GM10248 (cell line): Measurements from ENCODE around the gene MOB3B.

ENCODE experiments used
- CTCF ChIA-PET: fragments of 300-600 bp; sonication (Branson Sonifier 250); formaldehyde crosslinking; extraction: SDS; loops from one replicate; lab custom pipeline; 2021; ENCODE audit warnings: antibody characterized with exemption; lab: Yijun Ruan, JAX
- POLR2A ChIA-PET: fragments of 350-650 bp; sonication (Branson Sonifier 250); formaldehyde crosslinking; extraction: SDS; loops from one replicate; lab custom pipeline; 2020; ENCODE audit warnings: antibody characterized with exemption; lab: Yijun Ruan, JAX
- DNase-seq: peaks from one replicate; pipeline ENCODE4 v3.0.0; 2012; ENCODE audit errors: extremely low spot score
- CTCF ChIP-seq: IDR thresholded peaks from 2 replicates; pipeline ENCODE4 v1.5.1; 2012; ENCODE audit warnings: mild to moderate bottlenecking, low read depth; ENCODE audit errors: extremely low read depth, missing control alignments, control extremely low read depth

The MOB3B gene

DNA sequence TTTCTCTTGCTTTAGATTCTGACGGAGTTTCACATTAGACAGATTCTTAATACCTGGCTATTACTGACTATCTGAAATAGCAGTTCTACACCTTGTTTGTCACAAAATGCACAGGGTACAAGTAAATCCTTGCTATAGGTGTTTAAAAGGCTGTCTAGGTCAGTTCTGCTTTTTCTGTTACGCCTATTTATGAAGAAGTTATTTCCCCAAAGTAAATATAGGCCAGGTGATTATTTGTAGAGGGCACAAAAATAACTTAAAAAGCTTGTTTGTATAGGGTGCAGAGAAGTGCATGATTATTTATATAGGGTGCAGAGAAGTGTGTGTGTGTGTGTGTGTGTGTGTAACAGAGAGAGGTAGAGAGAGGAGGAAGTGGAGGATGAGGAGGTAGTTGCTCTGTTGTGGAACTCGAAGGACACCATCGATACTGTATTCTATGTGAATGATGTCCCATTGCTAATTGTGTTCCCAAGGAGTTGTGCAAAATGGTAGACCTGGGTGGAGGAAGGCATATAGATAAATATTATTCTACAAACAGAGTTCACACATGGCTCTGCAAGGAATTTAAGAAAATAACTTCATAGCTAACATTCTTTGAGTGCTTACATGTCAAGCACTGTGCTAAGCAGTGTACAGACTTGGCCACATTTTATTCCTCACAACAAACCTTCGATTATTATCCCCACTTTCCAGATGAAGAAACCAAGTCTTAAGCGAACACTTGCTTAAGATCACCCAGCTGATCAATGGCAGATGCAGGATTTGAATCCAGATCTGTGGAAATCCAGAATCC lies 136.4 kb downstream of the MOB3B start:
- TF ChIP-seq CTCF, result no peak
- CTCF ChIA-PET, result interaction anchor here (0.7 to 1.3 kb wide), 3 partner anchors 9 to 870 kb away, joined by 3 to 4 read pairs (median 3); no protein-coding TSS in a partner anchor
- POLR2A ChIA-PET, result no interaction called here
- DNase-seq, result no peak

DNA sequence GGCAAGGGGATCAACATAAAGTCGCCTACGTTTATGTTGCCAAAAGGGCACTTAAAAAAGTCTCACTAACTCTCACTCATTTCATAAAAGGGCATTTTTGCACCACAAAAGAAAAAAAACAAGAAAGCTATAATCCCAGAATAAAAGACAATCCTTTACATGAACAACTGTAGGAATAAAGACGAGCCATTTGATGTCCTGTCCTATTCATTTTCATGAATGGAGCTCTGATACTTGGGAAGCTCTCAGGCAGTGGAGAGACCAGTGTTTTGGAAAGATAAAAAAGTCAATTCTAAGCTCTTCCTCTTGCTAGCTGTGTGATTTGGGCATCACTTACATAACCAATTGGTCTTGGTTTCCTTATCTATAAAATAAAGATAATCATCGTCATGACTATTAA lies 137.2 kb downstream of the MOB3B start:
- POLR2A ChIA-PET, result no interaction called here
- CTCF ChIA-PET, result interaction anchor here (1.2 to 1.3 kb wide), 2 partner anchors 8 to 46 kb away, joined by 3 to 4 read pairs; no protein-coding TSS in a partner anchor
- TF ChIP-seq CTCF, result no peak
- no peak for DNase-seq

DNA sequence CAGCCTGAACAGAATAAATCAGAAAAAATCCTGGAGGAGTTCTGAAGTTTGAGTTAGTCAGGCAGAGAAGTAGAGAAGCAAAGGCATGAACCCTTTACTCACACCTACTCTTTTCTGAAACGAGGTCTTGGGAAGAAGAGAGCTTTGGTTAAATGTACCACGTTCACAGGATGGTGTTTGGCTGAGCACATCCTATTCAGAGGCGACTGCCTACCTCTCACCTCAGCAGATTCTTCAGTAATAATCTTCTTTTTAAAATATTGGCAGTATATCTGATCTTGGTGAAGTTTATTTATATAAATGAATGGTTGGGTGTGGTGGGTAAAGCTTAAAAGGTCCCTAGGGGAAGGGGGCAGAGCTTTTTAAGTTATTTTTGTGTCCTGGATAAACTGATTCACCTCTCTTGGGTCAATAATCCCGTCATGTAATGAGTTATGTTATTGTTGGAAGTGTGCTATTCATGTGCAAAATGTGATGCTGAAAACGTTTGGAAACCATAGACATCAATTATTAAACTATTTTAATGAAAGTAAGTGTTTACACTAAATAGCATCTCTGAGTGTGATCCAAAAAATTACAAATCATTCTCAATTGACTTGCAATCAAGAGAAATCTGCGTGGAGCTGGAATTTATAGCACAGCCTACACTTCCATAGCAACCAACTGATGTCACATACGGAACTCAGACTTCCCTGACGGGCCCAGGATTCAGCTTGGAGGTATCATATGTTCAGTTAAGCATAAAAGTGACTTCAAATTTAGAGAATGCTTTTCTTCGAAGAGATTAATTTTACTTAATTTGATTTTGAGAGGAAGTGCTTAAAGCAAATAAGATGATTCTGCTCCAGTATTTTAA lies 138.3 kb downstream of the MOB3B start:
- CTCF ChIA-PET, result interaction anchor here (1.1 to 1.4 kb wide), 3 partner anchors 8 to 58 kb away, joined by 3 to 4 read pairs (median 3); no protein-coding TSS in a partner anchor
- POLR2A ChIA-PET, result no interaction called here
- no peak for TF ChIP-seq CTCF
- no peak for DNase-seq

- TF ChIP-seq CTCF, result no peak
- no peak for DNase-seq
- ChIA-PET CTCF (interaction anchor here (2.0 kb wide), 1 partner anchor 12 kb away, joined by 5 read pairs; no protein-coding TSS in a partner anchor), POLR2A (no interaction called here)
Measured at GRCh38 chr9:27388150-27388549, 141.5 kb downstream of the MOB3B start.

GRCh38 chr9:27387722-27388121 lies 141.9 kb downstream of the MOB3B start:
- ChIA-PET CTCF (interaction anchor here (1.2 to 2.0 kb wide), 2 partner anchors 12 to 142 kb away, joined by 3 to 5 read pairs; partner anchors contain the start of gene MOB3B), POLR2A (no interaction called here)
- DNase-seq, result no peak
- TF ChIP-seq CTCF, result no peak

DNA sequence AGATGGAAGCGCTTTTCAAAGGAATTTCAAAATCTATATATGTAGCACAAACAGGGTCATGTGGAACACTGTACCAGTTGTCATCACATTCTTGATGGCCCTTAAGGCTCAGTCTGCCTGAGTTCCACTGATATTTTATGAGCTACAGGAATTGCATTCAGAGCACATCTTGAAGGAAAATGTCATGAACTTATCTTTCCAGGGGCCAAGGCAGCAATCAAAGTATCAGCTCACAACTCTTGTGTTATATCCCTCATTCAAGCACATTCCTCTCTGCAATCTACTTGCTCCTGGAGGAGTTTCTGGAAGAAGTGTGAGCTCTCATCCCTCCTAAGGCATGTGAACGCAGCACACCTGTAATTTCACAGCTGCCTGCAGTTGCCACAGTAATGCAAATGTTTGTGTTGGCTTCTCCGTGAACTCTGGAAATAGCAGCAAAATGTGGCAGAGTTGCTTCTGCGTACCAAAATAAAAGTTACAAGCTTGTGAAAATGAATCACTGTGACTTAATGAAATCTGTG lies 143.0 kb downstream of the MOB3B start:
- ChIA-PET CTCF (interaction anchor here (1.2 kb wide), 1 partner anchor 143 kb away, joined by 3 read pairs; the partner anchor contains the start of gene MOB3B), POLR2A (no interaction called here)
- no peak for TF ChIP-seq CTCF
- DNase-seq, result no peak
